ENCODE measurements around the gene TRABD2A. TPM values are rescaled to one million over a fixed set of nuclear protein-coding genes. Genes with fewer than 3 reads are reported as not detected.

Gene TRABD2A
- polyA plus RNA-seq, 2 donors, result 0.08 to 0.32 TPM

GRCh38 chr2:84816426-84817026, 64.4 kb downstream of the TRABD2A start:
- Histone ChIP-seq H3K36me3 (ENCODE audit: control insufficient read depth in 2 of 2, insufficient read depth in 2 of 2, low read length in 1 of 2) (no peaks in the 10 kb centered on the region), H3K4me3 (ENCODE audit: low read depth in 1 of 2, low read length in 2 of 2) (no peak overlapping the region), H3K27me3 (ENCODE audit: control insufficient read depth in 1 of 2, insufficient read depth in 2 of 2, low read length in 2 of 2) (no peaks in the 10 kb centered on the region), H3K27ac (ENCODE audit: low read depth in 2 of 2, low read length in 1 of 2) (no peak overlapping the region), H3K4me1 (ENCODE audit: control insufficient read depth in 2 of 2, insufficient read depth in 2 of 2, low read length in 1 of 2) (no peaks in the 10 kb centered on the region), H3K9me3 (ENCODE audit: control insufficient read depth in 2 of 2, insufficient read depth in 1 of 2, low read depth in 1 of 2, low read length in 1 of 2) (no peaks in the 10 kb centered on the region)
- 93% methylated on average over 6 of the region's 6 CpGs for WGBS, 2 donors

- Histone ChIP-seq H3K4me3 (ENCODE audit: low read depth in 1 of 2, low read length in 2 of 2) (no peak overlapping the region), H3K27me3 (ENCODE audit: control insufficient read depth in 1 of 2, insufficient read depth in 2 of 2, low read length in 2 of 2) (no peaks in the 10 kb centered on the region), H3K9me3 (ENCODE audit: control insufficient read depth in 2 of 2, insufficient read depth in 1 of 2, low read depth in 1 of 2, low read length in 1 of 2) (no peaks in the 10 kb centered on the region), H3K4me1 (ENCODE audit: control insufficient read depth in 2 of 2, insufficient read depth in 2 of 2, low read length in 1 of 2) (no peaks in the 10 kb centered on the region), H3K36me3 (ENCODE audit: control insufficient read depth in 2 of 2, insufficient read depth in 2 of 2, low read length in 1 of 2) (no peaks in the 10 kb centered on the region), H3K27ac (ENCODE audit: low read depth in 2 of 2, low read length in 1 of 2) (no peak overlapping the region)
- WGBS, 2 donors, result 41 to 69% methylated on average over 3 of the region's 3 CpGs
Measured at GRCh38 chr2:84815146-84815545, 65.7 kb downstream of the TRABD2A start.

GRCh38 chr2:84811839-84812431, 68.9 kb downstream of the TRABD2A start:
- H3K4me1 ChIP-seq (ENCODE audit: control insufficient read depth in 2 of 2, insufficient read depth in 2 of 2, low read length in 1 of 2), result no peaks in the 10 kb centered on the region
- H3K9me3 ChIP-seq (ENCODE audit: control insufficient read depth in 2 of 2, insufficient read depth in 1 of 2, low read depth in 1 of 2, low read length in 1 of 2), result no peaks in the 10 kb centered on the region
- no peaks in the 10 kb centered on the region for H3K27me3 ChIP-seq (ENCODE audit: control insufficient read depth in 1 of 2, insufficient read depth in 2 of 2, low read length in 2 of 2)
- WGBS, 2 donors, result 95 to 96% methylated on average over 6 of the region's 6 CpGs
- H3K36me3 ChIP-seq (ENCODE audit: control insufficient read depth in 2 of 2, insufficient read depth in 2 of 2, low read length in 1 of 2), result no peaks in the 10 kb centered on the region
- no peak overlapping the region for H3K4me3 ChIP-seq (ENCODE audit: low read depth in 1 of 2, low read length in 2 of 2)
- no peak overlapping the region for H3K27ac ChIP-seq (ENCODE audit: low read depth in 2 of 2, low read length in 1 of 2)

GRCh38 chr2:84808279-84808678, 72.6 kb downstream of the TRABD2A start:
- WGBS, 2 donors, result 73 to 81% methylated on average over 4 of the region's 4 CpGs
- H3K27me3 ChIP-seq (ENCODE audit: control insufficient read depth in 1 of 2, insufficient read depth in 2 of 2, low read length in 2 of 2), result no peaks in the 10 kb centered on the region
- H3K36me3 ChIP-seq (ENCODE audit: control insufficient read depth in 2 of 2, insufficient read depth in 2 of 2, low read length in 1 of 2), result no peaks in the 10 kb centered on the region
- H3K4me1 ChIP-seq (ENCODE audit: control insufficient read depth in 2 of 2, insufficient read depth in 2 of 2, low read length in 1 of 2), result no peaks in the 10 kb centered on the region
- H3K4me3 ChIP-seq (ENCODE audit: low read depth in 1 of 2, low read length in 2 of 2), result no peak overlapping the region
- no peak overlapping the region for H3K27ac ChIP-seq (ENCODE audit: low read depth in 2 of 2, low read length in 1 of 2)
- H3K9me3 ChIP-seq (ENCODE audit: control insufficient read depth in 2 of 2, insufficient read depth in 1 of 2, low read depth in 1 of 2, low read length in 1 of 2), result no peaks in the 10 kb centered on the region

- H3K9me3 ChIP-seq (ENCODE audit: control insufficient read depth in 2 of 2, insufficient read depth in 1 of 2, low read depth in 1 of 2, low read length in 1 of 2), result no peaks in the 10 kb centered on the region
- WGBS, 2 donors, result 32 to 46% methylated on average over 4 of the region's 4 CpGs
- no peaks in the 10 kb centered on the region for H3K36me3 ChIP-seq (ENCODE audit: control insufficient read depth in 2 of 2, insufficient read depth in 2 of 2, low read length in 1 of 2)
- no peaks in the 10 kb centered on the region for H3K27me3 ChIP-seq (ENCODE audit: control insufficient read depth in 1 of 2, insufficient read depth in 2 of 2, low read length in 2 of 2)
- no peak overlapping the region for H3K4me3 ChIP-seq (ENCODE audit: low read depth in 1 of 2, low read length in 2 of 2)
- no peak overlapping the region for H3K27ac ChIP-seq (ENCODE audit: low read depth in 2 of 2, low read length in 1 of 2)
- no peaks in the 10 kb centered on the region for H3K4me1 ChIP-seq (ENCODE audit: control insufficient read depth in 2 of 2, insufficient read depth in 2 of 2, low read length in 1 of 2)
Measured at GRCh38 chr2:84807063-84807485, 73.8 kb downstream of the TRABD2A start.

GRCh38 chr2:84805250-84805958, 75.5 kb downstream of the TRABD2A start:
- H3K4me1 ChIP-seq (ENCODE audit: control insufficient read depth in 2 of 2, insufficient read depth in 2 of 2, low read length in 1 of 2), result no peaks in the 10 kb centered on the region
- 63 to 73% methylated on average over 1 of the region's 1 CpG for WGBS, 2 donors
- no peaks in the 10 kb centered on the region for H3K36me3 ChIP-seq (ENCODE audit: control insufficient read depth in 2 of 2, insufficient read depth in 2 of 2, low read length in 1 of 2)
- H3K9me3 ChIP-seq (ENCODE audit: control insufficient read depth in 2 of 2, insufficient read depth in 1 of 2, low read depth in 1 of 2, low read length in 1 of 2), result no peaks in the 10 kb centered on the region
- H3K4me3 ChIP-seq (ENCODE audit: low read depth in 1 of 2, low read length in 2 of 2), result no peak overlapping the region
- H3K27me3 ChIP-seq (ENCODE audit: control insufficient read depth in 1 of 2, insufficient read depth in 2 of 2, low read length in 2 of 2), result no peaks in the 10 kb centered on the region
- no peak overlapping the region for H3K27ac ChIP-seq (ENCODE audit: low read depth in 2 of 2, low read length in 1 of 2)

- Histone ChIP-seq H3K4me3 (ENCODE audit: low read depth in 1 of 2, low read length in 2 of 2) (no peak overlapping the region), H3K27me3 (ENCODE audit: control insufficient read depth in 1 of 2, insufficient read depth in 2 of 2, low read length in 2 of 2) (no peaks in the 10 kb centered on the region), H3K4me1 (ENCODE audit: control insufficient read depth in 2 of 2, insufficient read depth in 2 of 2, low read length in 1 of 2) (peaks cover 0 to 2% of the 10 kb centered on the region in 2 donors), H3K9me3 (ENCODE audit: control insufficient read depth in 2 of 2, insufficient read depth in 1 of 2, low read depth in 1 of 2, low read length in 1 of 2) (no peaks in the 10 kb centered on the region), H3K27ac (ENCODE audit: low read depth in 2 of 2, low read length in 1 of 2) (no peak overlapping the region), H3K36me3 (ENCODE audit: control insufficient read depth in 2 of 2, insufficient read depth in 2 of 2, low read length in 1 of 2) (no peaks in the 10 kb centered on the region)
- 65 to 79% methylated on average over 2 of the region's 2 CpGs for WGBS, 2 donors
Measured at GRCh38 chr2:84801811-84802210, 79.1 kb downstream of the TRABD2A start.

GRCh38 chr2:84800194-84800805, 80.6 kb downstream of the TRABD2A start:
- Histone ChIP-seq H3K4me3 (ENCODE audit: low read depth in 1 of 2, low read length in 2 of 2) (no peak overlapping the region), H3K36me3 (ENCODE audit: control insufficient read depth in 2 of 2, insufficient read depth in 2 of 2, low read length in 1 of 2) (no peaks in the 10 kb centered on the region)
- WGBS, 2 donors, result 65 to 72% methylated on average over 1 of the region's 1 CpG

GRCh38 chr2:84799772-84800171, 81.1 kb downstream of the TRABD2A start:
- 98 to 100% methylated on average over 1 of the region's 1 CpG for WGBS, 2 donors
- Histone ChIP-seq H3K4me3 (ENCODE audit: low read depth in 1 of 2, low read length in 2 of 2) (no peak overlapping the region), H3K36me3 (ENCODE audit: control insufficient read depth in 2 of 2, insufficient read depth in 2 of 2, low read length in 1 of 2) (no peaks in the 10 kb centered on the region), H3K9me3 (ENCODE audit: control insufficient read depth in 2 of 2, insufficient read depth in 1 of 2, low read depth in 1 of 2, low read length in 1 of 2) (no peaks in the 10 kb centered on the region), H3K27ac (ENCODE audit: low read depth in 2 of 2, low read length in 1 of 2) (no peak overlapping the region), H3K27me3 (ENCODE audit: control insufficient read depth in 1 of 2, insufficient read depth in 2 of 2, low read length in 2 of 2) (no peaks in the 10 kb centered on the region), H3K4me1 (ENCODE audit: control insufficient read depth in 2 of 2, insufficient read depth in 2 of 2, low read length in 1 of 2) (peaks cover 0 to 2% of the 10 kb centered on the region in 2 donors)

More at GRCh38 chr2:84800194-84800805, 80.6 kb downstream of the TRABD2A start:
- Histone ChIP-seq H3K9me3 (ENCODE audit: control insufficient read depth in 2 of 2, insufficient read depth in 1 of 2, low read depth in 1 of 2, low read length in 1 of 2) (no peaks in the 10 kb centered on the region), H3K4me1 (ENCODE audit: control insufficient read depth in 2 of 2, insufficient read depth in 2 of 2, low read length in 1 of 2) (peaks cover 0 to 2% of the 10 kb centered on the region in 2 donors), H3K27ac (ENCODE audit: low read depth in 2 of 2, low read length in 1 of 2) (no peak overlapping the region), H3K27me3 (ENCODE audit: control insufficient read depth in 1 of 2, insufficient read depth in 2 of 2, low read length in 2 of 2) (no peaks in the 10 kb centered on the region)

Measured in esophagus (tissue), 2 donors.